HEK293 (cell line): ENCODE data around the gene AMER3.

Experiments
- CTCF ChIA-PET: fragments of 350-600 bp; formaldehyde crosslinking; extraction: SDS; loops from one replicate; lab custom pipeline; 2021; ENCODE audit warnings: antibody characterized with exemption; lab: Yijun Ruan, JAX
- POLR2A ChIA-PET: fragments of 300-600 bp; formaldehyde crosslinking; extraction: SDS; loops from one replicate; lab custom pipeline; 2020; ENCODE audit warnings: antibody characterized with exemption, inconsistent platforms; lab: Yijun Ruan, JAX
- H3K27ac ChIP-seq: fragments of 200-500 bp; sonication (Bioruptor generic); 2 replicates; pipeline ENCODE4 v1.5.1; 2014; ENCODE audit warnings: low read depth, low read length, control low read depth, inconsistent platforms; ENCODE audit errors: extremely low read depth
- H3K36me3 ChIP-seq, 2 experiments: fragments of 200-500 bp in 1 of 2; sonication (Bioruptor generic) in 1 of 2; 1 replicate in 1 of 2; 2 replicates in 1 of 2; pipeline ENCODE4 v1.5.1; 2014 to 2017; ENCODE audit warnings: inconsistent platforms in 2 of 2, low read length in 2 of 2; ENCODE audit not compliant: control insufficient read depth in 2 of 2, insufficient read depth in 1 of 2
- H3K4me1 ChIP-seq: fragments of 200-500 bp; sonication (Bioruptor generic); 2 replicates; pipeline ENCODE4 v1.5.1; 2014; ENCODE audit warnings: mild to moderate bottlenecking, low read length, inconsistent platforms; ENCODE audit not compliant: control insufficient read depth, insufficient read depth
- H3K4me3 ChIP-seq: 2 replicates; pipeline ENCODE4 v1.5.1; 2011; ENCODE audit warnings: low read depth, mild to moderate bottlenecking, control low read depth, low read length, moderate library complexity
- H3K9me3 ChIP-seq: fragments of 200-500 bp; sonication (Bioruptor generic); 2 replicates; pipeline ENCODE4 v1.5.1; 2014; ENCODE audit warnings: low read depth, low read length, inconsistent platforms; ENCODE audit not compliant: control insufficient read depth, insufficient read depth
- BCL6B ChIP-seq: fragments of 450-650 bp; formaldehyde crosslinking; IDR thresholded peaks from 2 replicates; pipeline ENCODE4 v1.5.1; 2017; ENCODE audit warnings: missing biosample characterization, missing genetic modification characterization
- GLI4 ChIP-seq: fragments of 450-650 bp; formaldehyde crosslinking; IDR thresholded peaks from 2 replicates; pipeline ENCODE4 v1.5.1; 2016; ENCODE audit warnings: missing biosample characterization, missing genetic modification characterization
- IKZF3 ChIP-seq: fragments of 450-650 bp; IDR thresholded peaks from 2 replicates; pipeline ENCODE4 v1.5.0; 2018; ENCODE audit warnings: missing biosample characterization, mild to moderate bottlenecking, missing genetic modification characterization, moderate library complexity
- KLF9 ChIP-seq: fragments of 450-650 bp; formaldehyde crosslinking; IDR thresholded peaks from 2 replicates; pipeline ENCODE4 v1.5.1; 2016; ENCODE audit warnings: missing biosample characterization, missing genetic modification characterization, low read depth
- MZF1 ChIP-seq: fragments of 450-650 bp; formaldehyde crosslinking; IDR thresholded peaks from 2 replicates; pipeline ENCODE4 v1.5.1; 2017; ENCODE audit warnings: missing biosample characterization, missing genetic modification characterization, borderline replicate concordance
- OSR2 ChIP-seq: fragments of 450-650 bp; formaldehyde crosslinking; IDR thresholded peaks from 2 replicates; pipeline ENCODE4 v1.5.1; 2016; ENCODE audit warnings: missing biosample characterization, missing genetic modification characterization
- PRDM10 ChIP-seq: fragments of 450-650 bp; formaldehyde crosslinking; IDR thresholded peaks from 2 replicates; pipeline ENCODE4 v1.5.1; 2016; ENCODE audit warnings: missing biosample characterization, missing genetic modification characterization
- ZBTB26 ChIP-seq: fragments of 450-650 bp; formaldehyde crosslinking; optimal IDR thresholded peaks from 2 replicates; pipeline ENCODE3; 2016; ENCODE audit warnings: missing biosample characterization, mild to moderate bottlenecking, missing genetic modification characterization
- ZBTB44 ChIP-seq: fragments of 450-650 bp; IDR thresholded peaks from 2 replicates; pipeline ENCODE4 v1.5.1; 2018; ENCODE audit warnings: missing biosample characterization, mild to moderate bottlenecking, missing genetic modification characterization
- ZNF146 ChIP-seq: fragments of 450-650 bp; formaldehyde crosslinking; IDR thresholded peaks from 2 replicates; pipeline ENCODE4 v1.5.1; 2016; ENCODE audit warnings: missing biosample characterization, missing genetic modification characterization
- ZNF23 ChIP-seq: fragments of 450-650 bp; formaldehyde crosslinking; IDR thresholded peaks from 2 replicates; pipeline ENCODE4 v1.5.1; 2016; ENCODE audit warnings: missing biosample characterization, missing genetic modification characterization, borderline replicate concordance
- ZNF350 ChIP-seq: fragments of 450-650 bp; formaldehyde crosslinking; IDR thresholded peaks from 2 replicates; pipeline ENCODE4 v1.5.0; 2017; ENCODE audit warnings: missing biosample characterization, mild to moderate bottlenecking, missing genetic modification characterization
- ZNF37A ChIP-seq: fragments of 450-650 bp; IDR thresholded peaks from 2 replicates; pipeline ENCODE4 v1.5.1; 2018; ENCODE audit warnings: missing biosample characterization, missing genetic modification characterization
- ZNF416 ChIP-seq: fragments of 450-650 bp; formaldehyde crosslinking; IDR thresholded peaks from 2 replicates; pipeline ENCODE4 v1.5.1; 2016; ENCODE audit warnings: missing biosample characterization, missing genetic modification characterization
- ZNF48 ChIP-seq: fragments of 450-650 bp; formaldehyde crosslinking; IDR thresholded peaks from 2 replicates; pipeline ENCODE4 v1.5.1; 2016; ENCODE audit warnings: missing biosample characterization, missing genetic modification characterization
- ZNF514 ChIP-seq: fragments of 450-650 bp; formaldehyde crosslinking; IDR thresholded peaks from 2 replicates; pipeline ENCODE4 v1.5.1; 2016; ENCODE audit warnings: missing biosample characterization, missing genetic modification characterization
- ZNF555 ChIP-seq: fragments of 450-650 bp; formaldehyde crosslinking; conservative IDR thresholded peaks from 2 replicates; pipeline ENCODE4 v1.5.1; 2017; ENCODE audit warnings: missing biosample characterization, mild to moderate bottlenecking, missing genetic modification characterization, inconsistent platforms
- ZNF624 ChIP-seq: fragments of 450-650 bp; formaldehyde crosslinking; IDR thresholded peaks from 2 replicates; pipeline ENCODE4 v1.5.1; 2017; ENCODE audit warnings: missing biosample characterization, missing genetic modification characterization
- ZNF639 ChIP-seq: fragments of 450-650 bp; formaldehyde crosslinking; IDR thresholded peaks from 2 replicates; pipeline ENCODE4 v1.5.1; 2016; ENCODE audit warnings: missing biosample characterization, missing genetic modification characterization

AMER3 gene

GRCh38 chr2:130768191-130768855 is 13.0 kb downstream of the AMER3 start:
- H3K36me3 ChIP-seq: no peaks in the 10 kb centered on the region
- POLR2A ChIA-PET: no interaction called here
- H3K4me3 ChIP-seq: no peak overlapping the region
- no peaks in the 10 kb centered on the region for H3K4me1 ChIP-seq
- CTCF ChIA-PET: no interaction called here
- H3K9me3 ChIP-seq: no peaks in the 10 kb centered on the region
- TF ChIP-seq ZNF146 (tag by site-specific recombination): no peak
- TF ChIP-seq MZF1 (tag by site-specific recombination): no peak
- no peak for TF ChIP-seq ZNF624
- no peak overlapping the region for H3K27ac ChIP-seq

GRCh38 chr2:130769343-130769907 is 14.1 kb downstream of the AMER3 start:
- H3K4me1 ChIP-seq: no peaks in the 10 kb centered on the region
- TF ChIP-seq BCL6B (tag by site-specific recombination) (no peak), KLF9 (tag by site-specific recombination) (no peak), ZNF23 (no peak)
- POLR2A ChIA-PET: no interaction called here

GRCh38 chr2:130776550-130776949 is 21.2 kb downstream of the AMER3 start:
- no peaks in the 10 kb centered on the region for H3K9me3 ChIP-seq
- no peaks in the 10 kb centered on the region for H3K36me3 ChIP-seq
- H3K4me3 ChIP-seq: no peak overlapping the region
- POLR2A ChIA-PET: no interaction called here
- no peaks in the 10 kb centered on the region for H3K4me1 ChIP-seq
- CTCF ChIA-PET: no interaction called here
- H3K27ac ChIP-seq: no peak overlapping the region
- TF ChIP-seq ZNF37A (tag by site-specific recombination): no peak
- no peak for TF ChIP-seq ZBTB44 (tag by site-specific recombination)
- no peak for TF ChIP-seq OSR2 (tag by site-specific recombination)
- TF ChIP-seq ZNF555 (tag by site-specific recombination): no peak
- TF ChIP-seq ZNF350 (tag by site-specific recombination): no peak
- TF ChIP-seq GLI4: no peak
- no peak for TF ChIP-seq ZNF514 (tag by site-specific recombination)
- TF ChIP-seq ZNF639 (tag by site-specific recombination): no peak
- TF ChIP-seq ZNF416 (tag by site-specific recombination): no peak
- TF ChIP-seq ZNF48 (tag by site-specific recombination): no peak
- no peak for TF ChIP-seq PRDM10 (tag by site-specific recombination)
- TF ChIP-seq IKZF3 (tag by site-specific recombination): no peak
- TF ChIP-seq ZBTB26 (tag by site-specific recombination): no peak

More at GRCh38 chr2:130769343-130769907, 14.1 kb downstream of the AMER3 start:
- Histone ChIP-seq H3K4me3 (no peak overlapping the region), H3K9me3 (no peaks in the 10 kb centered on the region), H3K36me3 (no peaks in the 10 kb centered on the region), H3K27ac (no peak overlapping the region)
- CTCF ChIA-PET: interaction anchor here (0.6 kb wide), 1 partner anchor 143 kb away, joined by 4 read pairs; no protein-coding TSS in a partner anchor
